Neural cell (in vitro differentiated cells): ENCODE results near the gene MYO1H. TPM values are rescaled to one million over a fixed set of nuclear protein-coding genes. Genes with fewer than 3 reads are reported as not detected.

Experiments
- H2AFZ ChIP-seq: fragments of 200-600, 300-800 bp; sonication (generic), shearing (Covaris generic); 2 replicates; pipeline ENCODE4 v1.6.0; 2014; ENCODE audit warnings: low read depth, mild to moderate bottlenecking, antibody characterized with exemption, low read length, moderate library complexity
- H3F3A ChIP-seq: fragments of 200-600 bp; shearing (Covaris generic); 2 replicates; pipeline ENCODE4 v1.6.1; 2016; ENCODE audit warnings: mild to moderate bottlenecking, moderate library complexity, mixed read lengths, antibody characterized with exemption, low read length; ENCODE audit not compliant: insufficient read depth, poor library complexity, severe bottlenecking
- H3K27ac ChIP-seq: fragments of 200-600, 300-800 bp; sonication (generic), shearing (Covaris generic); 2 replicates; pipeline ENCODE4 v1.5.1; 2014; ENCODE audit warnings: mild to moderate bottlenecking, low read length, moderate library complexity
- H3K27me3 ChIP-seq: fragments of 300-800, 200-600 bp; sonication (generic), shearing (Covaris generic); 2 replicates; pipeline ENCODE4 v1.6.0; 2014; ENCODE audit warnings: mild to moderate bottlenecking, low read depth, low read length, moderate library complexity; ENCODE audit not compliant: insufficient read depth
- H3K36me3 ChIP-seq: fragments of 300-800, 200-600 bp; sonication (generic), shearing (Covaris generic); 2 replicates; pipeline ENCODE4 v1.5.1; 2014; ENCODE audit warnings: mild to moderate bottlenecking, antibody characterized with exemption, low read length, moderate library complexity; ENCODE audit not compliant: insufficient read depth
- H3K4me2 ChIP-seq: fragments of 300-800, 200-600 bp; sonication (generic), shearing (Covaris generic); 2 replicates; pipeline ENCODE4 v1.6.0; 2014; ENCODE audit warnings: mild to moderate bottlenecking, low read length
- H3K4me3 ChIP-seq: fragments of 300-800, 200-600 bp; sonication (generic), shearing (Covaris generic); 2 replicates; pipeline ENCODE4 v1.5.1; 2014; ENCODE audit warnings: mild to moderate bottlenecking, low read length, moderate library complexity
- H3K79me2 ChIP-seq: fragments of 200-600 bp; shearing (Covaris generic); replicated peaks from 2 replicates; pipeline ENCODE4 v1.6.0; 2014; ENCODE audit warnings: mild to moderate bottlenecking, low read length, moderate library complexity; ENCODE audit not compliant: insufficient read depth
- H3K9ac ChIP-seq: fragments of 300-800, 200-600 bp; sonication (generic), shearing (Covaris generic); 2 replicates; pipeline ENCODE4 v1.6.1; 2016; ENCODE audit warnings: mild to moderate bottlenecking, low read length, mixed read lengths
- H3K9me2 ChIP-seq: fragments of 200-600 bp; shearing (Covaris generic); 2 replicates; pipeline ENCODE4 v1.6.1; 2016; ENCODE audit warnings: mild to moderate bottlenecking, low read length, mixed read lengths; ENCODE audit not compliant: insufficient read depth
- H3K9me3 ChIP-seq: fragments of 200-600, 300-800 bp; sonication (generic), shearing (Covaris generic); 2 replicates; pipeline ENCODE4 v1.6.1; 2016; ENCODE audit warnings: mild to moderate bottlenecking, mixed run types, low read length, moderate library complexity, mixed read lengths
- H4K20me1 ChIP-seq: fragments of 200-600 bp; shearing (Covaris generic); 2 replicates; pipeline ENCODE4 v1.6.1; 2016; ENCODE audit warnings: mild to moderate bottlenecking, mixed run types; ENCODE audit not compliant: insufficient read depth
- CTCF ChIP-seq: fragments of 450-650 bp; IDR thresholded peaks from 2 replicates; pipeline ENCODE4 v1.5.1; 2014; ENCODE audit warnings: antibody characterized with exemption, mild to moderate bottlenecking, moderate library complexity; ENCODE audit not compliant: poor library complexity, severe bottlenecking
- EP300 ChIP-seq: fragments of 450-650 bp; conservative IDR thresholded peaks from 2 replicates; pipeline ENCODE4 v1.6.1; 2014; ENCODE audit warnings: antibody characterized with exemption, mild to moderate bottlenecking, moderate library complexity; ENCODE audit not compliant: poor library complexity, severe bottlenecking
- EZH2 ChIP-seq: fragments of 200-600, 300-800 bp; shearing (Covaris generic), sonication (generic); IDR thresholded peaks from 2 replicates; pipeline ENCODE4 v1.6.1; 2014; ENCODE audit warnings: antibody characterized with exemption, low read length, borderline replicate concordance, mild to moderate bottlenecking; ENCODE audit not compliant: insufficient read depth, poor library complexity, severe bottlenecking
- MXI1 ChIP-seq: fragments of 450-650 bp; conservative IDR thresholded peaks from 2 replicates; pipeline ENCODE4 v1.6.1; 2014; ENCODE audit warnings: antibody characterized with exemption, mild to moderate bottlenecking; ENCODE audit not compliant: poor library complexity, severe bottlenecking
- POLR2AphosphoS5 ChIP-seq: IDR thresholded peaks from 2 replicates; pipeline ENCODE4 v1.6.1; 2012
- RAD21 ChIP-seq: fragments of 450-650 bp; conservative IDR thresholded peaks from 2 replicates; pipeline ENCODE4 v1.6.1; 2014; ENCODE audit warnings: antibody characterized with exemption, mild to moderate bottlenecking, moderate library complexity
- REST ChIP-seq: IDR thresholded peaks from 2 replicates; pipeline ENCODE4 v1.6.1; 2012; ENCODE audit warnings: borderline replicate concordance
- SMC3 ChIP-seq: fragments of 450-650 bp; conservative IDR thresholded peaks from 2 replicates; pipeline ENCODE4 v1.6.1; 2014; ENCODE audit warnings: antibody characterized with exemption, mild to moderate bottlenecking, moderate library complexity; ENCODE audit not compliant: poor library complexity
- TAF1 ChIP-seq: IDR thresholded peaks from 2 replicates; pipeline ENCODE4 v1.6.1; 2012; ENCODE audit warnings: low read depth
- polyA plus RNA-seq: library from polyadenylated mRNA; depleted of rRNA; stranded (reverse); fragments of >200 nt; gene quantifications from 2 replicates; pipeline ENCODE4 v1.2.3, GENCODE V29; 2014

The MYO1H gene
- polyA plus RNA-seq, 1 donor from 2014 or later: 10.6 TPM

GRCh38 chr12:109451400-109451799, 103.7 kb downstream of the MYO1H start (continued):
- TF ChIP-seq RAD21: no peak
- no peak for TF ChIP-seq SMC3

GRCh38 chr12:109452489-109452888, 104.8 kb downstream of the MYO1H start:
- Histone ChIP-seq H2AFZ (no peak overlapping the region), H3K79me2 (no peaks in the 10 kb centered on the region), H3K4me3 (no peak overlapping the region), H3K4me2 (no peak overlapping the region), H3K9me3 (no peaks in the 10 kb centered on the region), H3F3A (no peaks in the 10 kb centered on the region), H3K9ac (no peak overlapping the region), H3K9me2 (no peaks in the 10 kb centered on the region), H3K36me3 (no peaks in the 10 kb centered on the region), H4K20me1 (no peaks in the 10 kb centered on the region), H3K27ac (no peak overlapping the region), H3K27me3 (no peaks in the 10 kb centered on the region)
- TF ChIP-seq CTCF (no peak), SMC3 (no peak)

GRCh38 chr12:109455706-109456105, 108.0 kb downstream of the MYO1H start:
- H3F3A ChIP-seq: no peaks in the 10 kb centered on the region
- H2AFZ ChIP-seq: no peak overlapping the region
- H3K36me3 ChIP-seq: no peaks in the 10 kb centered on the region
- peaks cover 2% of the 10 kb centered on the region for H4K20me1 ChIP-seq
- H3K27ac ChIP-seq: no peak overlapping the region
- no peak overlapping the region for H3K9ac ChIP-seq
- no peaks in the 10 kb centered on the region for H3K9me2 ChIP-seq
- no peak overlapping the region for H3K4me2 ChIP-seq
- peaks cover 3% of the 10 kb centered on the region for H3K79me2 ChIP-seq
- H3K4me3 ChIP-seq: no peak overlapping the region
- TF ChIP-seq CTCF: no peak
- TF ChIP-seq RAD21: no peak
- TF ChIP-seq EP300: no peak
- TF ChIP-seq TAF1: no peak
- no peak for TF ChIP-seq MXI1
- no peak for TF ChIP-seq EZH2
- no peak for TF ChIP-seq SMC3
- no peak for TF ChIP-seq REST
- TF ChIP-seq POLR2AphosphoS5: no peak
- no peaks in the 10 kb centered on the region for H3K9me3 ChIP-seq
- H3K27me3 ChIP-seq: no peaks in the 10 kb centered on the region
